ENCODE data around the gene FERMT1. TPM values are rescaled to one million over a fixed set of nuclear protein-coding genes. Genes with fewer than 3 reads are reported as not detected.

The FERMT1 gene
- total and polyA plus RNA-seq, 2 of the 4 experiments (the other 2 are of a cell fraction), result 1.8 to 2.3 TPM

DNA sequence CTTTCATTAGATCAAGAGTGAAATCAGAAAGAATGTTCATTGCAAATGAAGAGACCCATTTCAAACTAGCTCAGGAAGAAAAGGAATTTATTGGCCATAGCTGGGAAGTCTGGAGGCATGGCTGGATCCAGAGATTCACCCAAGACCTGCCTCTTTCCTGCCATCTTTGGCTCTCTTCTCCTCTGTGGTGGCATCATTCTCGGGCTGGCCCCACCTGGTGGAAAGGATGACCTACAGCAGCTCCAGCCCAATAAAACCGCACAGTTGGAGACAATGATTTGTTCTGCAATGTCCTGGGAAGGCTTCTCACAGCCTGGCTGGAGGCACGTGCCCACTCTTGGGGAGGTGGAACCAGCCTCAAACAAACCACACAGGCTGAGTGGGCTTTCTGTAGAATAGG lies 18.1 kb upstream of the FERMT1 start:
- Histone ChIP-seq H2AFZ (replicated peaks; ENCODE audit: low read length, poor library complexity) (no peak overlapping the region), H4K8ac (ENCODE audit: low read depth in 2 of 2, low read length in 2 of 2) (no peak overlapping the region), H3K9me3 (ENCODE audit: control insufficient read depth, insufficient read depth, low read length) (no peaks in the 10 kb centered on the region), H3K79me1 (ENCODE audit: low read depth in 1 of 2, low read length in 2 of 2) (no peaks in the 10 kb centered on the region), H2BK120ac (ENCODE audit: low read depth, low read length) (no peak overlapping the region), H3K9ac (ENCODE audit: low read depth, low read length) (no peak overlapping the region), H4K5ac (ENCODE audit: low read depth, low read length) (no peak overlapping the region), H2BK20ac (ENCODE audit: low read depth, low read length) (no peak overlapping the region), H3K18ac (ENCODE audit: low read depth, low read length) (no peak overlapping the region), H3K4me2 (ENCODE audit: low read depth, low read length) (no peak overlapping the region), H3K56ac (ENCODE audit: extremely low read depth, insufficient read depth, low read length) (no peak overlapping the region), H4K91ac (ENCODE audit: insufficient read depth, low read depth, low read length) (no peak overlapping the region), H4K20me1 (ENCODE audit: insufficient read depth, low read length) (no peaks in the 10 kb centered on the region), H3K4me3 (ENCODE audit: insufficient read depth, low read depth, low read length) (no peak overlapping the region), H3K9me1 (ENCODE audit: insufficient read depth, low read length) (no peaks in the 10 kb centered on the region), H3K36me3 (ENCODE audit: control insufficient read depth, insufficient read depth, low read length) (no peaks in the 10 kb centered on the region), H3K27me3 (ENCODE audit: control insufficient read depth, insufficient read depth, low read length) (peaks cover 2% of the 10 kb centered on the region; the same call in 1 of the 2 replicates), H2AK9ac (replicated peaks; ENCODE audit: low read depth, low read length, poor library complexity) (no peak overlapping the region), H3K27ac (ENCODE audit: insufficient read depth, low read length) (no peak overlapping the region), H2BK5ac (ENCODE audit: low read depth, low read length, poor library complexity, severe bottlenecking) (no peak overlapping the region), H3K4ac (ENCODE audit: low read depth, low read length) (no peak overlapping the region), H3K14ac (replicated peaks; ENCODE audit: low read depth, low read length) (no peak overlapping the region), H3K23ac (ENCODE audit: low read depth, low read length) (no peak overlapping the region), H3K4me1 (ENCODE audit: control insufficient read depth, insufficient read depth, low read length) (no peaks in the 10 kb centered on the region), H2AK5ac (ENCODE audit: low read depth, low read length) (no peak overlapping the region), H2BK15ac (ENCODE audit: low read depth, low read length) (no peak overlapping the region)
- no CpG with 5 or more reads among the region's 3 CpGs for WGBS, 2 experiments (ENCODE audit: extremely low coverage in 2 of 2, insufficient read length in 1 of 2)
- intact Hi-C loops (cut with micrococcal nuclease), result loop anchor here (5.0 kb wide), 2 partner anchors 686 to 1716 kb away; no protein-coding TSS in a partner anchor
- ATAC-seq (ENCODE audit: low read depth) (no peak), DNase-seq (no peak)
- POLR2A ChIA-PET (ENCODE audit: unreplicated experiment), result no interaction called here
- dilution Hi-C loops (cut with HindIII; ENCODE audit: low sequenced_read_pairs, unreplicated experiment), result no loop called here
- CTCF ChIA-PET, result interaction anchor here (1.1 to 1.2 kb wide), 3 partner anchors 18 to 1145 kb away, joined by 3 to 4 read pairs (median 3); partner anchors contain the start of gene FERMT1
- BruUV-seq (replicated peaks), result no TSS peak
- no peak for TF ChIP-seq MXI1 (IDR thresholded peaks at IDR 0.05; ENCODE audit: borderline replicate concordance, low read depth, low read length)
- no peak for TF ChIP-seq CHD1 (IDR thresholded peaks at IDR 0.05; ENCODE audit: low read depth, low read length)
- no peak for TF ChIP-seq RAD21 (IDR thresholded peaks at IDR 0.05; ENCODE audit: low read length)
- TF ChIP-seq, protein P1, sequence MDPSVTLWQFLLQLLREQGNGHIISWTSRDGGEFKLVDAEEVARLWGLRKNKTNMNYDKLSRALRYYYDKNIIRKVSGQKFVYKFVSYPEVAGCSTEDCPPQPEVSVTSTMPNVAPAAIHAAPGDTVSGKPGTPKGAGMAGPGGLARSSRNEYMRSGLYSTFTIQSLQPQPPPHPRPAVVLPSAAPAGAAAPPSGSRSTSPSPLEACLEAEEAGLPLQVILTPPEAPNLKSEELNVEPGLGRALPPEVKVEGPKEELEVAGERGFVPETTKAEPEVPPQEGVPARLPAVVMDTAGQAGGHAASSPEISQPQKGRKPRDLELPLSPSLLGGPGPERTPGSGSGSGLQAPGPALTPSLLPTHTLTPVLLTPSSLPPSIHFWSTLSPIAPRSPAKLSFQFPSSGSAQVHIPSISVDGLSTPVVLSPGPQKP (IDR thresholded peaks at IDR 0.05; ENCODE audit: borderline replicate concordance, low read depth, low read length), result no peak
- TF ChIP-seq, protein P2, sequence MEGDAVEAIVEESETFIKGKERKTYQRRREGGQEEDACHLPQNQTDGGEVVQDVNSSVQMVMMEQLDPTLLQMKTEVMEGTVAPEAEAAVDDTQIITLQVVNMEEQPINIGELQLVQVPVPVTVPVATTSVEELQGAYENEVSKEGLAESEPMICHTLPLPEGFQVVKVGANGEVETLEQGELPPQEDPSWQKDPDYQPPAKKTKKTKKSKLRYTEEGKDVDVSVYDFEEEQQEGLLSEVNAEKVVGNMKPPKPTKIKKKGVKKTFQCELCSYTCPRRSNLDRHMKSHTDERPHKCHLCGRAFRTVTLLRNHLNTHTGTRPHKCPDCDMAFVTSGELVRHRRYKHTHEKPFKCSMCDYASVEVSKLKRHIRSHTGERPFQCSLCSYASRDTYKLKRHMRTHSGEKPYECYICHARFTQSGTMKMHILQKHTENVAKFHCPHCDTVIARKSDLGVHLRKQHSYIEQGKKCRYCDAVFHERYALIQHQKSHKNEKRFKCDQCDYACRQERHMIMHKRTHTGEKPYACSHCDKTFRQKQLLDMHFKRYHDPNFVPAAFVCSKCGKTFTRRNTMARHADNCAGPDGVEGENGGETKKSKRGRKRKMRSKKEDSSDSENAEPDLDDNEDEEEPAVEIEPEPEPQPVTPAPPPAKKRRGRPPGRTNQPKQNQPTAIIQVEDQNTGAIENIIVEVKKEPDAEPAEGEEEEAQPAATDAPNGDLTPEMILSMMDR (conservative IDR thresholded peaks at IDR 0.05; ENCODE audit: low read depth, low read length), result peak; percentile 15; the same call in 1 of the 2 replicates
- no peak for TF ChIP-seq BHLHE40 (IDR thresholded peaks at IDR 0.05; ENCODE audit: low read depth, low read length)
- in situ Hi-C loops (cut with MboI; ENCODE audit: low sequenced_read_pairs), result loop anchor here (10.0 kb wide), 1 partner anchor 1144 kb away; no protein-coding TSS in a partner anchor
